Measurements from ENCODE around the gene MNX1.

The MNX1 gene

DNA sequence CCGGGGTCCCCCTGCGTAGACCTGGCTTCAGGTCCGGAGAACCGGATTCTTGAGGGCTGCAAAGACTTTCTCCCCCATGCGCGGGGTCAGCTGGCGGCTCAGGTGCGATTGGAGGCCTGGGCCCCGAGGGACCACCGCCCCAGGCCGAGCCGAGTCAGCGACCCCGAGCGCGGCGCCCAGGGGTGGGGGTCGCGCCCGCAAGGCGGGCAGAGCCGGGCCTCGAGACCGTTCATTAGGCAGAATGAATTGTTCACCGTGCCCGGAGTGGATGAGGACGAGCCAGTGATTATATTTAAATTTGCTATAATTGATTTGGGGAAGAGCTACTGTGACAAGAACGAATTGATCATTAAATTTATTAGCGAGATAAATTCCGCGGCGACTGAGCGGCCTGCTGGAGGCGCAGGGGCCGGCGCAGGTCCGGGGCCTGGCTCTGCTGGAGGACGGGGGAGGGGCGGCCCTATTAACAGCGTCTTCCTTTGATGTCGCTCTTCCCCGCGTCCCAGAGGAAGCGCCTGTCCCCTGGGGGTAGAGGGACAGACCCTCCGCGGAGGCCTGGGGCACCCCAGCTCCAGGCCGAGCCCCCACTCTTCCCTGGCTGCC lies 7.5 kb downstream of the MNX1 start:
- no peak for DNase-seq (ENCODE audit: low spot score)

DNA sequence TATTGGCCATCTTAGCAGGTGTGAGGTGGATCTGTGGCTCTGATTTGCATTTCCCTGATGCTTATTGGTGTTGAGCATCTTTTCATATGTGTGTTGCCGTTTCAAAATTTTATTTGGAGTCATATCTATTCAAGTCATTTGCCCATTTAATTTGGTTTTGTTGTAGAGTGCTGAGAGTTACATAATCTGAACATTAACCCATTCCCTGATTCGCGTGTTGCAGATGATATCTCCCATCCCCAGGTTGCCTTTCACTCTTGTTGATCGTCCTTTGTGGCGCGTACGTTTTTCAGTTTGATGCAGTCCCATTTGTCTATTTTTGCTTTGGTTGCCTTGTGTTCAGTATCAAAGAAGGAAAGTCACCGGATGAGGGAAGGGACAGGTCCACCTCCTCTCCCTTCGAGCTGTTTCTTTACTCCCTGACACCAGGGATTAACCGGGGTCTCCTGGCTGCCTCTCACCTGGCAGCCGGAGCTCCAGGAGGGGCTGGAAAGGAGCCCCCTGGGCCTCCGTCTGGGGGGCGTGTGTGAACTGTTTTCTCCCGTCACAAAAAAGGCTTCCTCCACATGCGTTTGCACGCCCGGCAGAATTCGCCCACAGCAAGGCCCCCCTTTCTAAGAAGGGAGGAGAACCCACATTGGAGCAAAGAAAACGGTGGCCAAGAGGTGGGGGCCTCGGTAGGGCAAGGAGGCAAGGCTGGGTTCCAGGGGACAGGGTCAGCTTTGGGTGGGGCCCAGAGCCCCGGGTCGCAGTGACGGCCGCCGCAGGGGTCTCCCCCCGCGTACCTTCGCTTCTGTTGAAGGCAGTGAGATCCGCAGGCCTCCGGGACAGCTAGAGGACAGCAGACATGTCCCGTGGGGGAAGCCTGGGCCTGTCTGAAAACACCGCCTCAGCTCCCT lies 8.3 kb downstream of the MNX1 start:
- DNase-seq (ENCODE audit: low spot score), result no peak

DNA sequence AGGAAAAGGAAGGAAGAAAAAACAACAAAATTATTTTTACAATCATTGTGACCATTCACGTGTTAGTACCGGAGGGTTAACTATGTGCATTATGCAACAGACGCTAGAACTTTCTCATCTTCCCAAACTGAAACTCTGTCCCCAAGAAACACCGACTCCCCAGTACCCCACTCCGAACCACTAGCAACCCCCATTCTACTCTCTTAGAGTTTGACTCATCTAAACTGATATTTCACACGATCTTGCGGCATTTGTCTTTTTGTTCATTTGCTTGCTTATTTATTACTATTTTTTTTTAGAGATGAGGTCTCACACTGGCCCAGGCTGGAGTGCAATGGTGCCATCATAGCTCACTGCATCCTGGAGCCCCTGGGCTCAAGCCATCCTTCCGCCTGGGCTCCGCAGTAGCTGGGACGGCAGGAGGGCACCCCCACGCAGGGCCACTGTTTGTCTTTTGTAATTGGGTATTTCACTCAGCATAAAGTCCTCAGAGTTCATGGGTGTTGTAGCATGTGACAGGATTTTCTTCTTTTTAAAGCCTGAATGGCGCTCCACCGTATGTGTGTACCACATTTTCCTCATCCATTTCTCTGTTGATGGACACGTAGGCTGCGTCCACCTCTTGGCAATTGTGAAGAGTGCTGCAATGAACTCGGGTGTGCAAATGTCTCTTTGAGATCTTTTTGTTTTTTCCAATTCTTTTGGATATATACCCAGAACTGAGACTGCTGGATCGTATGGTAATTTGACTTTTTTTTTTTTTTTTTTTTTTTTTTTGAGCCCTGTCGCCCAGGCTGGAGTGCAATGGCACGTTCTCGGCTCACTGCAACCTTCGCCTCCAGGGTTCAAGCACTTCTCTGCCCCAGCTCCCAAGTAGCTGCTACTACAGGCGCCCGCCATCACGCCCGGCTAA lies 9.5 kb downstream of the MNX1 start:
- no peak for DNase-seq (ENCODE audit: low spot score)

DNA sequence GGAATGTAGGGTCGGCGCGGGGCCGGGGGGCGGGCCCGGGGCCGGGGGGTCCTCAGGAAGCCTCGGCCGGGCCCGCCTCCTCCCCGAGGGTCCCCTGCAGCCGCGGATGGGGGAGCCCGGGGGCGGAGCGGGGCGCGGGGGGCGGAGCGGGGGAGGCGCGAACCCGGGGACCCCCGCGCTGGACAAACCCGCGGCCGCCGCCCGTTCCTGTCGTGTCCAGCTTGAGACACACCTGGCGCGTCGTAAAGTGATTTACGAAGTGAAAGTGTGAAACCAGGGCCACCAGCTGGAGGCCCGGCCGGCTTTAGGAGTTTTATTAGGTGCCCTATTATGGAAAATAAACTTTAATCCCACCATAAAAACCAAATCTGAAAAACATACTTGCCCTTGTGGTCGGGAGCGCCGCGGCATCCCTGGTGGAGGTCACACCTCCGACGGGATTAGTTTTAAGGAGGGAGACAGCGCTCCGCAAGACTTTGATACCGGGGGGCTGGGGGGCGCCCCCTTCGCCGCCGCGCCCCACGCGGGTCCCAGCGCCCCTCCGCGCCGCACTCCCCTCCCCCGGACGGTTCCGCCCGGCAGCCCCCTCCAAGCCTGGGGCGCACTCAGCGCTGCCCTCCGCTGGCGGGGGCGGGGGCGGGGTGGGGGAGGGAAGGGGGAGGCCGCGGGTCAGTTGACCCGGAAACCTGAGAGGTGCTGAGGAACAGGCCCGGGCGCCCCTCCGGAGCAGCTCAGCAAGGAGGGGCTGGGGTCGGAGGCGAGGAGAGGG lies 10.3 kb downstream of the MNX1 start:
- no peak for DNase-seq (ENCODE audit: low spot score)

DNA sequence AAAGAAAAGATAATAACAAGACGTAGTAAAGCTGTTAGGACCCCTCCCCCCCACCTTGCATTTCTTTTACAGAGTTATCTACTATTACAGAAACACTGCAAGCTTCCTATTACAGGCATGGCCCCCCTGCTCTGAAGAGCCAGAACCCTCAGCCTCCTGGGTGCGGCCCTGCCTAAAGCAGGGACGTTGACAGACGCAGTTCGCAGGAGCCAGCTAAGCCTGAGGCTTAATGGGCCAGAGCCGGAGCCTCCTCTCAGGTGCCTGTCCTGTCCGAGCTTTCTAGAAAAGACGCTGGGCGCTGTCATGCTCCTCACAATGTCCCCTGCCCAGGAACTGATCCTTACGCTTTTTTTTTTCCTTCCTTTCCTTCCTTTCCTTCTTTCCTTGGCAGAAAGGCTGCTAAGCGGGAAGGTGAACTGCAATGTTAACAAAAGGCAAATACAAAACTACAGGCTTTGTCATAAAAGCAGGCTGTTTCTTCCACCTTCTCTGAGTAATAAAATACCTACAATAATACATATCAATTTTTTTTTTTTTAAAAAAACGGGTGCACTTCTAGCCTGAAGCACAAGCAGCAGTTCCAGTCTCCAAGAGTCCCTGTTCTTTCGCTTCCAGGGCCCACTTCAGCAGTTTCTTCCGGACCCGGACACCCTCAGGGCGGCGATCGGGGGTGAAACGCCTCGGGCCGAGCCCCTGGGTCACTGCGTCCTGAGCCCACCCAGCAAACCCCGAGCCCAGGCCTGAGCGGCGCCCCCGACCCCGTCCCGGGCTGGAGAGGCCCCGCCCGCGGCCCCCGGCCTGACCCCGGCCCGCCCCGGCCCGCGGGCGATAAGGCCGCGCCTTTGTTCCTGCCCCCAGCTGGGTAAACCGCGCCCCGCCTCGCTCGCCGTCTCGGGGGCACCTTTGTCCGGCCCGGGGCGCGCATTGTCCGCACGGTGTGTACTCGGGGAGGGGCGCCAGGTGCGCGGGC lies 11.2 kb downstream of the MNX1 start:
- no peak for DNase-seq (ENCODE audit: low spot score)

DNA sequence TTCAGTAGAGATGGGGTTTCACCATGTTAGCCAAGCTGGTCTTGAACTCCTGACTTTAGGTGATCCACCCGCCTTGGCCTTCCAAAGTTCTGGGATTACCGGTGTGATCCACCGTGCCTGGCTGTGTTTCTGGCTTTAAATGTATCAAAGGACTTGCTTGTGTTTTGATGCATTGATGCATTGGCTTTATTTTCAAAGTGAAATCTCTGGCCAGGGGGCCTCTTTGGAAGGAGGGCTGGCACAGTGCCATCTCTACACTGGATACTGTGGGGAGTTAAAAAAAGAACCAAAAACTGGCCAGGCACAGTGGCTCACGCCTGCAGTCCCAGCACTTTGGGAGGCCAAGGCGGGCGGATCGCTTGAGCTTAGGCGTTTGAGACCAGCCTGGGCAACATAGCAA lies 16.0 kb downstream of the MNX1 start:
- no peak for DNase-seq (ENCODE audit: low spot score)

DNA sequence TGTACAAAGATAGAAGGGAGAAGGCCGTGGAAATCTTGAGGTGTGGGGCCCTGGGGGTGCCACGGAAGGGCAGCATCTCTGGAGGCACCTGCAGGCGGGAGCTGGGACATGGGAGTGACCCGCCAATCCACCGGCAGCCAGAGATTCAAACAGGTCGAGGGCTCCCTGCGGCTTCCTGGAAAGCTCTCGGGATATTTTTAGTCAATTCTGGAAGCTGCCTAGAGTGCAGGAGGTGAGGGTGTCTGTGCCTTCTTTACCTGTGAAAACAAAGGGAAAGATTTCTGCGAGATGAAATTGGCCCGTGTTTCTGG lies 16.6 kb downstream of the MNX1 start:
- DNase-seq (ENCODE audit: low spot score), result no peak

DNA sequence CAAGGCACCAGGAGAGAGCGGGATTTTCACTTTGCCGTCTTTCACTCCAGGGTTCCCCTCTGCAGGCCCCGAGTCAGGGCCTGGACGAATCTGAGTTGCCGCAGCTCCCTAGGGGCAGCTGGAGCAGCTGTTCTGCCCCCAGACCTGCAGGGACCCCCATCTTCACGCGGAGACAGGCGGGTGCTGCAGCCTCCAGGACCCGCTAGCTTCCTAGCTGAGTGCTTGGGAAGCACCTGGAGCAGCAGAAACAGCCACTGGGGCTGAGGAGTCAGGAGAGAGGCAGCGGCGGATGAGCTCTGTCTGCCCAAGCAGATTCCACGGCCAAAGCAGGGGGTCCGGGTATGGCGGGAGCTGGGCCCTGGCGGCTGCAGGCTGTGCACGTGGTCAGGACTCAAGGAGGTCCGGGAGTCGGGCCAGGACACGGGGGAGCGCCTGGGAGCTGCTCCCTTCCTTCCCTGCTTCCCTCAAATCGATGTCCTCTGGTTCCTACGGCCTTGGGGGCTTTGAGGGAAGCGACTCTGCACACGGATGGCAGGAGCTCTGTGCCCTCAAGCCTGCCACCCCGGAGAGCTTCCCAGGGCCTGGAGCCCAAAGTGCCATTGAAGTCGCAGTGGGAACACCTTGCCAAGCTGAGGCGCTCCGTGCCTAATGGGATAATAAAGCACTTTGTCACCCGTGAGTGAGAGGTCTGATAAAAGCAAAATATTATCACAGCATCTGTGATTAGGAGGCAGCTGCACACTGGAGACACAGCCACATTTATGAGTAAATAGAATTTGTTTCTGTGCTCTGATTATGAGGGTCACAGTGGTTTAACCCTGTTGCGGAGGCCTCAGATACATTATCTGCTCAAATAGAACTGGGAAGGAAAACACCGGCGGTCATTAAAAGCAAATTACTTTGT lies 17.2 kb downstream of the MNX1 start:
- no peak for DNase-seq (ENCODE audit: low spot score)

DNA sequence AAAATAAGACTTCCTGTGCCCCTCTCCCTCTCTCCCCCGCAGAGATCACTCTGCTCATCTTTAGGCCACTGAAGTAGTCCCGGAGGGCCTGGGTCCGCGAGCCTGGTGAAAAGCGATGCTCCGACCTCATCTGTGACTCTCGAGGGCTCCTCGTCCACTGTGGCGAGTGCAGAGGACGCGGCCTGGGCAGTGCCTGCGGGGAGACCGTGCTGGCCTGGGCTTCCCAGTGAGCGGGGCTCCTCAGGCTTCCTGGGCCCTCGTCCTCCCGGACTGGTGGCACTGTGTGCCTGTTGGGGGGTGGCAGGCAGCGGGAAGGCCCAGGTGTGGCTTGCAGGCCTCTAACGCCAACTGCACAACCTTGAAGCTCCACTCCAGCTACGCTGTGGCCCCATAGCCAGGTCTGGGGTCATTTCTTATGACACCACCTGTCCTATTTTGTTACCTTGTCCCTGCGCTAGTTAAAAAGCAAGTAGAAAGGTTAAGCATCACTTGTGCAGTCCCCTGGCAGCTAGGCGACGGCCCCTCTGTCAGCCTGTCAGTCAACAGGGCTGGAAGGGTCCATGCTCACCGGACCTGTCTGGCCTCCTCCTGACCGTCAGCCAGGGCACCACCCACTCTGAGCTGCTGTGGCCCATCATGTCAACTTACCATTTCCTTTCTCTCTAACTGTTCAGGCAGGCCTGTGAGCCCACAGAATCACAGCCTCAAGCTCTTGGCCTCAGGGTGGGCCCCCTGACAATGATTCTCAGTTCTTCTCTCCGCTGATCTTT lies 20.5 kb downstream of the MNX1 start:
- DNase-seq (ENCODE audit: low spot score), result no peak

DNA sequence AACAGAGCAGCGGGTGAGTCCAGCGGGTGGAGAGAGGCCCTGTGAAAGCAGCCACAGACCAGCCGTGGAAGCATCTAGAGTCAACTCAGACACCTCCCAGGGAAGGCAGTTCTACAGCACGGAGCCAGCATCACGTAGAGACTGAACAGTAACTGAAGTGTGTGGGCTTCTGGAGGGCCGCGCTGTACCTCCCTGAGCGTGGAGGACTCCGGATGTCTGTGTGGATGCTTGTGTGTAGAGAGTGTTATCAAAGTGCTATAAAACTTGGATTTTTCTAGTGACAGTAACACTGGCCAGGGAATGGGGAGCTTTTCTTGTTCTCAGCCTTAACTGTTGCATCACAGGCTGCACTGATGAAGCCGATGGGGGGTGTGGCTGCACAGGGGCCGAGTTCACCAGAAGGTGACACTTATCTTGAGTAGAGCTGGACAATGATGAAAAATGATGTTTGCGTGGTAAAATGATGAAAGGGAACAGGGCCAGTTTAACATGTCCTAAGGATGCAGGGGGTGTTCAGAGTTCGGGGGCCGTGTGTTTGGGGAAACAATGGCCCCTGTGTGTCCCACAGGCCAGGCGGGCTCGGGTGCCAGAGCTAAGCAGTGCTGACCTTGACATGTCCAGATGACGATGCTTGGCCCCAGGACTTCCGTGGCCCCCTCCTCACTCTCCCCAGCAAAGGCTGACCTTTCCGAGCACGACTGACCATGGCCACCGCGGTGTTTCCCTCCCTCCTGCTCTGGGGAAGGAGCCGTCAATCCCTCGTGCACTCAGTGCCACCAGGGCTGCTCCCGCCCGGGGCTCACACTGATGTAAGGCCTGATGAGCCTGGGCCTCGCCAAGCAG lies 21.9 kb downstream of the MNX1 start:
- no peak for DNase-seq (ENCODE audit: low spot score)

DNA sequence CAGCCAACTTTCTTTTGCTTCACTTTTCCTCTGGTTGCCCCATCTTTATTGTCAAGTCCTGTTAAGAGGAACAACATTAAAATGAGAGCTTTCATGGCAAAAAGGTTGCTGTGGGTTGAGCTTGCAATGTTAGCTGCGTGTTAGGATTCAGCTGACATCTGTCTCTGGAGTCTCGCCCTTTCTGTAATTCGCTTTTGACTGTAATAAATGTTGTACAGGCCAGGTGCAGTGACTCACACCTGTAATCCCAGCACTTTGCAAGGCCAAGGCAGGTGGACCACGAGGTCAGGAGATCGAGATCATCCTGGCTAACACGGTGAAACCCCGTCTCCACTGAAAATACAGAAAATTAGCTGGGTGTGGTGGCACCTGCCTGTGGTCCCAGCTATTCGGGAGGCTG lies 24.1 kb downstream of the MNX1 start:
- no peak for DNase-seq (ENCODE audit: low spot score)

DNA sequence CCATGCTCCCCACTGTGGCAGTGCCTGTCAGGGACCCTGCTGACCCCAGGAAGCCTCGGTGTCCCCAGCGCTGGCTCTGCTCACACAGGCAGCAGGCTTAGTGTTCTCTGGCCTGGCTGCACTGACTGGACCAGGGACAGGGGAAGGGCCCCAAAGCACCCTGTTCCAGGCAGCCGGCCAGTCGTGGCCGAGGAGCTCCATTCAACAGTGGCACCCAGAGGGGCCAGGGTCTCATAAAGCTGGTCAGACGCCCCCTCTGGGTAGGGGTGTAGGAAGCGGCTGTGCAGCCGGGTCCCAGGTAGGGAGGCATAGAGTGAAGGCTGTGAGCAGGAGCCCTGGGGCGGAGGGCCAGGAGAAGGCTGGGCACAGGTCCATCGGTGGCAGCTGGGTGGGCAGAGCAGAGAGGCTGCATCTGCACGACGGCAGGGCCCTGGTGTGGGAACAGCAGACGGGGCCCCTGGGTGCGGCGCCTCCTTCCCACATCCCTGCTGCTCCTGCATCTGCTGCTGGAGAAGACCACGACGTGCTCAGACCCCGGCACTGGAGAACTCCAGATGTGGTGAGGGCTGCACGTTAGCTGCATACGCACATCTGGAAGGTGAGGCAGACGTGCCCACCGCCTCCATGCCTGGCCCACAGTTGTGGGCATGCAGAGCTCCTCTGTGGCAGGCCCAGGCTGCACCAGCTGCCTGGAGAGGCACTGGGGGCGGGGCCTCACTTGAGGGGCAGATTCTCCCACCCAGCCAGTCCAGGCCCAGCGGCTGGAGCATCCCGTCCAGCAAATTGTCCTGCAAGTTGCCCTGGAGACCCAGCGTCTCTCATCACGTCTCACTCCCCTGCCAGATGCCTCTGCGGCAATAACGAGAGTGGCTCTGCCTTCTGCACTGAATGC lies 25.1 kb downstream of the MNX1 start:
- DNase-seq (ENCODE audit: low spot score), result no peak

DNA sequence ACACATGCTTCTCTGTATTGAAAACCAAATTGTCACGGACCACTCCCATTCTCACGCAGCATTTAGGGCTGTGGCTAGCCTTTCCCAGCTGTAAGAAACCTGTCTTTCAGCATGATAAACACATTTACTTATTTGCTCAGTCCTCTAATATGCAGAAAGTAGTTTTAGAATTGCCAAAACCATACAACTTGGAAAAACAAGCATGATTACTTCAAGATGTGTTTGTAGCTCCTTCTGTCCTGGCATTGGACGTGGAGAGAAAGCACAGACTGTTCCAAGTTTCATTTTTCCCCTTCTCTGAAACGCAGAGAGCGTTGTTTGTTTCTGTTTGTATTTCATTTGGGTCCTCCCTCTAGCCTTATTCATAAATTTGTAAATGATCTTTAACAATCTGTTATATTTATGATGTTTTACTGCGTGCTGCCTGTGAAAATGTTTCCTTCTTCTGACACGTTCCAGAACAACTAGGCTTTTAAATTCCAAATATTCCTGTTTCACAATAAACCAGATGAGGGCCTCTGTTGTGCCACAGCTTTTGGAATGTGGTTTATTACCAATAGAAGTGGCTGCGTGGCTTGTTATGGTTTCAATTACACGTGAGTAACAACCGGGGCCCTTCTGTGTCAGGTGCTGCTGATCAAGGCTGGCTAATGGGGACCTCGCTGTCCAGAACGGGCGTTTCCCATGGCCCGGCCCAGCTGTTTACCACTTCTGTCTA lies 26.1 kb downstream of the MNX1 start:
- no peak for DNase-seq (ENCODE audit: low spot score)

DNA sequence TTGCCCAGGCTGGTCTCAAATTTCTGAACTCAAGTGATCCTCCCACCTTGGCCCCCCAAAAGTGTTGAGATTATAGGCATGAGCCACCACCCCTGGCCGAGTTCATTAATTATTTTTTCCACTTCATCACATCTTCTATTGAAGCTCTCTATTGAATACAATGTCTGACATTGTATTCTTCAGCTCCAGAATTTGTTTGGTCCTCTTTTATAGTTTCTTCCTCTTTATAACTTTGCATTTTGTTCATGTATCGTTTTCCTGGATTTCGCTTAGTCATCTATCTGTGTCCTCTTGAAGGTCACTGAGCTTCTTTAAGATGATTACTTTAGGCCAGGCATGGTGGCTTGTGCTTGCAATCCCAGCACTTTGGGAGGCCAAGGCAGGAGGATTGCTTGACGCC lies 30.8 kb downstream of the MNX1 start:
- DNase-seq (ENCODE audit: low spot score), result no peak

DNA sequence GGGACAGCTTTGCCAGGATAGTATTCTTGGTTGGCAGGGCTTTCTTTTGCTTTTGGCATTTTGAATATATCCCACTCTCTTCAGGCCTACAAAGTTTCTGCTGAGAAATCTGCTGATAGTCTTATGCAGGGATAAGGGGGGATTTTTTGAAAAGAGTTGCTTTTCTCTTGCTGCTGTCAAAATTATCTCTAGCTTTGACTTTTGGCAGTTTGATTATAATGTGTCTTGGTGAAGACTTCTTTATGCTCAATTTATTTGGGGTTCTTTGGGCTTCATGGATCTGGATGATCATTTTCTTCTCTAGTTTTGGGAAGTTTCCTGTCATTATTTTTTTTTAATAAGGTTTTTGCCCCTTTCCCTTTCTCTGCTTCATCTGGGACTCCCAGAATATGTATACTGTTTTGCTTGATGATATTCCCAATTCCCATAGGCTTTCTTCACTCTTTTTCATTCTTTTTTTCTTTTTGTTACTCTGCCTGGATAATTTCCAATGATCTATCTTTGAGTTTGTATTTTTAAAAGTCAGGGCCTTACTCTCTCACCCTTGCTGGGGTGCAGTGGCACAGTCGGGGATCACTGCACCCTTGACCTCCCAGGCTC lies 31.4 kb downstream of the MNX1 start:
- DNase-seq (ENCODE audit: low spot score), result no peak

DNA sequence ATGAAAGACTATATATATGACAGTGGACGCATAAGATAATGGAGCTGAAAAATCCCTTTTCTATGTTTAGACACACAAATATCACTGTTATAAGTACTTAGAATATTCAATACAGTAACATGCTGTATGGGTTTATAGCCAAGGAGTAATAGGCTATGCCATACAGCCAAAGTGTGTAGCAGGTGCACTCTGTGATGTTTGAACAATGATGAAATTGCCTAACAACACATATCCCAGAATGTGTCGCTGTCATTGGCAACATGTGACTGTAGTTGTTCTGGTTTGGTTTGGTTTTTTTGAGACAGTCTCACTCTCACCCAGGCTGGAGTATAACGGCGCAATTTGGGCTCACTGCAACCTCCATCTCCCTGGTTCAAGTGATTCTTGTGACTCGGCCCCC lies 34.8 kb downstream of the MNX1 start:
- no peak for DNase-seq (ENCODE audit: low spot score)
